ENCODE data around the gene NCBP3. TPM values are rescaled to one million over a fixed set of nuclear protein-coding genes. Genes with fewer than 3 reads are reported as not detected.

NCBP3 gene
- total and polyA plus RNA-seq, 9 of the 15 experiments (the other 6 are each of a cell fraction or from before 2014, with no cell fraction given): 3.1 to 25.5 (median 20.5) TPM

DNA sequence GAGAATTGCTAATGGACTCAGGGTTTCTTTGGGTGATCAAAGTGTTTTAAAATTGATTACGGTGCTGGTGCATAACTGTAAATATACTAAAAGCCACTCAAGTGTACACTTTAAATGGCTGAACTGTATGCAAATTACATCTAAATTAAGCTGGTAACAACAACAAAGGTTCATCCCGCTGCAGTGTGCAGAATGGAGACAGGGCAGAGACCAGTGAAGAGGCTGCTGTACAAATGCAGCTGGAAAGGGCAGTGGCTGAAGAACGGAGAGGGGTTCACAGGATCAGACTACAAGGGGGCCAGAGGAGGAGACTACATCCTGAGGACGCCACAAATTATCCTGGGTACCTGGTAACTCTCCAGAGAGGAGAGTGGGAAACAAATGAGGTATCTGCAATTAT is 36.0 kb downstream of the NCBP3 start:
- H3K9me3 ChIP-seq (replicated peaks; ENCODE audit: control insufficient read depth, insufficient read depth, low read depth, low read length): no peaks in the 10 kb centered on the region
- H3K79me2 ChIP-seq (ENCODE audit: control insufficient read depth, insufficient read depth, low read length): no peaks in the 10 kb centered on the region
- ChIA-PET CTCF (ENCODE audit: low intra/inter-chr PET ratio) (no interaction called here), POLR2A (no interaction called here)
- no peaks in the 10 kb centered on the region; a peak in 1 of 5 replicates for H3K4me1 ChIP-seq (replicated peaks in 1 of 2; ENCODE audit: control insufficient read depth in 2 of 2, insufficient read depth in 2 of 2, low read length in 2 of 2)
- no peak overlapping the region for H2AFZ ChIP-seq (ENCODE audit: low read depth, low read length)
- no peaks in the 10 kb centered on the region for H3K27me3 ChIP-seq (ENCODE audit: control insufficient read depth in 2 of 2, insufficient read depth in 2 of 2, low read length in 2 of 2)
- in situ Hi-C loops (cut with MboI): no loop called here
- H3K4me2 ChIP-seq (ENCODE audit: insufficient read depth, low read length): no peak overlapping the region
- DNase-seq (ENCODE audit: extremely low read depth in 1 of 4, low spot score in 3 of 4): no peak
- intact Hi-C loops (cut with micrococcal nuclease): no loop called here
- H3K27ac ChIP-seq (ENCODE audit: extremely low read depth, low read depth, low read length): no peak overlapping the region
- TF ChIP-seq, protein P1, sequence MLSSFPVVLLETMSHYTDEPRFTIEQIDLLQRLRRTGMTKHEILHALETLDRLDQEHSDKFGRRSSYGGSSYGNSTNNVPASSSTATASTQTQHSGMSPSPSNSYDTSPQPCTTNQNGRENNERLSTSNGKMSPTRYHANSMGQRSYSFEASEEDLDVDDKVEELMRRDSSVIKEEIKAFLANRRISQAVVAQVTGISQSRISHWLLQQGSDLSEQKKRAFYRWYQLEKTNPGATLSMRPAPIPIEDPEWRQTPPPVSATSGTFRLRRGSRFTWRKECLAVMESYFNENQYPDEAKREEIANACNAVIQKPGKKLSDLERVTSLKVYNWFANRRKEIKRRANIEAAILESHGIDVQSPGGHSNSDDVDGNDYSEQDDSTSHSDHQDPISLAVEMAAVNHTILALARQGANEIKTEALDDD (IDR thresholded peaks at IDR 0.05): no peak
- TF ChIP-seq BMI1 (IDR thresholded peaks at IDR 0.05; ENCODE audit: low read length): no peak
- TF ChIP-seq SREBF1 (IDR thresholded peaks at IDR 0.05; ENCODE audit: borderline replicate concordance, low read depth, low read length): no peak
- no peak for TF ChIP-seq ZNF75A (CRISPR knock-in tag; IDR thresholded peaks at IDR 0.05)
- TF ChIP-seq CSDE1 (IDR thresholded peaks at IDR 0.05): no peak
- TF ChIP-seq PHB2 (IDR thresholded peaks at IDR 0.05; ENCODE audit: low read depth): no peak
- no peak for TF ChIP-seq PHB (CRISPR knock-in tag; IDR thresholded peaks at IDR 0.05)
- no peak for TF ChIP-seq NFIX (CRISPR knock-in tag; IDR thresholded peaks at IDR 0.05; ENCODE audit: low read depth)
- TF ChIP-seq, protein P2, sequence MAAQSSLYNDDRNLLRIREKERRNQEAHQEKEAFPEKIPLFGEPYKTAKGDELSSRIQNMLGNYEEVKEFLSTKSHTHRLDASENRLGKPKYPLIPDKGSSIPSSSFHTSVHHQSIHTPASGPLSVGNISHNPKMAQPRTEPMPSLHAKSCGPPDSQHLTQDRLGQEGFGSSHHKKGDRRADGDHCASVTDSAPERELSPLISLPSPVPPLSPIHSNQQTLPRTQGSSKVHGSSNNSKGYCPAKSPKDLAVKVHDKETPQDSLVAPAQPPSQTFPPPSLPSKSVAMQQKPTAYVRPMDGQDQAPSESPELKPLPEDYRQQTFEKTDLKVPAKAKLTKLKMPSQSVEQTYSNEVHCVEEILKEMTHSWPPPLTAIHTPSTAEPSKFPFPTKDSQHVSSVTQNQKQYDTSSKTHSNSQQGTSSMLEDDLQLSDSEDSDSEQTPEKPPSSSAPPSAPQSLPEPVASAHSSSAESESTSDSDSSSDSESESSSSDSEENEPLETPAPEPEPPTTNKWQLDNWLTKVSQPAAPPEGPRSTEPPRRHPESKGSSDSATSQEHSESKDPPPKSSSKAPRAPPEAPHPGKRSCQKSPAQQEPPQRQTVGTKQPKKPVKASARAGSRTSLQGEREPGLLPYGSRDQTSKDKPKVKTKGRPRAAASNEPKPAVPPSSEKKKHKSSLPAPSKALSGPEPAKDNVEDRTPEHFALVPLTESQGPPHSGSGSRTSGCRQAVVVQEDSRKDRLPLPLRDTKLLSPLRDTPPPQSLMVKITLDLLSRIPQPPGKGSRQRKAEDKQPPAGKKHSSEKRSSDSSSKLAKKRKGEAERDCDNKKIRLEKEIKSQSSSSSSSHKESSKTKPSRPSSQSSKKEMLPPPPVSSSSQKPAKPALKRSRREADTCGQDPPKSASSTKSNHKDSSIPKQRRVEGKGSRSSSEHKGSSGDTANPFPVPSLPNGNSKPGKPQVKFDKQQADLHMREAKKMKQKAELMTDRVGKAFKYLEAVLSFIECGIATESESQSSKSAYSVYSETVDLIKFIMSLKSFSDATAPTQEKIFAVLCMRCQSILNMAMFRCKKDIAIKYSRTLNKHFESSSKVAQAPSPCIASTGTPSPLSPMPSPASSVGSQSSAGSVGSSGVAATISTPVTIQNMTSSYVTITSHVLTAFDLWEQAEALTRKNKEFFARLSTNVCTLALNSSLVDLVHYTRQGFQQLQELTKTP (IDR thresholded peaks at IDR 0.05; ENCODE audit: low read depth in 1 of 2, partially characterized antibody in 2 of 2): no peak
- TF ChIP-seq ARNT (IDR thresholded peaks at IDR 0.05): no peak
- TF ChIP-seq, protein P3, sequence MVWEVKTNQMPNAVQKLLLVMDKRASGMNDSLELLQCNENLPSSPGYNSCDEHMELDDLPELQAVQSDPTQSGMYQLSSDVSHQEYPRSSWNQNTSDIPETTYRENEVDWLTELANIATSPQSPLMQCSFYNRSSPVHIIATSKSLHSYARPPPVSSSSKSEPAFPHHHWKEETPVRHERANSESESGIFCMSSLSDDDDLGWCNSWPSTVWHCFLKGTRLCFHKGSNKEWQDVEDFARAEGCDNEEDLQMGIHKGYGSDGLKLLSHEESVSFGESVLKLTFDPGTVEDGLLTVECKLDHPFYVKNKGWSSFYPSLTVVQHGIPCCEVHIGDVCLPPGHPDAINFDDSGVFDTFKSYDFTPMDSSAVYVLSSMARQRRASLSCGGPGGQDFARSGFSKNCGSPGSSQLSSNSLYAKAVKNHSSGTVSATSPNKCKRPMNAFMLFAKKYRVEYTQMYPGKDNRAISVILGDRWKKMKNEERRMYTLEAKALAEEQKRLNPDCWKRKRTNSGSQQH (CRISPR knock-in tag; IDR thresholded peaks at IDR 0.05): no peak
- TF ChIP-seq ESRRB (CRISPR knock-in tag; IDR thresholded peaks at IDR 0.05; ENCODE audit: borderline replicate concordance): no peak
- no peak for TF ChIP-seq FOS (IDR thresholded peaks at IDR 0.05; ENCODE audit: extremely low read depth, insufficient read length)
- no peak for TF ChIP-seq FOXK2 (conservative IDR thresholded peaks at IDR 0.05 in 1 of 2, IDR thresholded peaks at IDR 0.05 in 1 of 2; ENCODE audit: low read depth in 2 of 2)
- TF ChIP-seq NFYB (IDR thresholded peaks at IDR 0.05; ENCODE audit: extremely low read depth, insufficient read length): no peak
- TF ChIP-seq SOX6 (IDR thresholded peaks at IDR 0.05): no peak
- TF ChIP-seq HMGN3 (IDR thresholded peaks at IDR 0.05; ENCODE audit: borderline replicate concordance, extremely low read depth, insufficient read length, low read depth, low read length): no peak
- no peak for TF ChIP-seq NFXL1 (CRISPR knock-in tag; IDR thresholded peaks at IDR 0.05)
- TF ChIP-seq XRCC5 (IDR thresholded peaks at IDR 0.05; ENCODE audit: low read depth, low read length): no peak
- no peak for ATAC-seq
- WGBS (ENCODE audit: insufficient coverage, low coverage, missing lambda C conversion rate): 93% methylated on average over 4 of the region's 4 CpGs
- H3K9me1 ChIP-seq (ENCODE audit: control insufficient read depth, insufficient read depth, low read length): no peaks in the 10 kb centered on the region
- H4K20me1 ChIP-seq (replicated peaks; ENCODE audit: control insufficient read depth, insufficient read depth, low read length): no peaks in the 10 kb centered on the region
- no peak for FAIRE-seq
- H3K9ac ChIP-seq (ENCODE audit: insufficient read depth in 1 of 2, low read depth in 2 of 2, low read length in 2 of 2): no peak overlapping the region
- BruUV-seq (replicated peaks): no TSS peak
- H3K4me3 ChIP-seq: no peak overlapping the region
- peaks cover 66% of the 10 kb centered on the region; the same call in 2 of the 3 replicates for H3K36me3 ChIP-seq (ENCODE audit: control insufficient read depth, insufficient read depth, low read length)
